HG03342 (cell line): ENCODE data around the gene RBM47.

Experiments used
- ATAC-seq: cut with Tn5 transposase; IDR thresholded peaks from one replicate; pipeline ENCODE4 v1.9.1; 2021; ENCODE audit warnings: mild to moderate bottlenecking, moderate library complexity; ENCODE audit not compliant: unreplicated experiment

The RBM47 gene

DNA sequence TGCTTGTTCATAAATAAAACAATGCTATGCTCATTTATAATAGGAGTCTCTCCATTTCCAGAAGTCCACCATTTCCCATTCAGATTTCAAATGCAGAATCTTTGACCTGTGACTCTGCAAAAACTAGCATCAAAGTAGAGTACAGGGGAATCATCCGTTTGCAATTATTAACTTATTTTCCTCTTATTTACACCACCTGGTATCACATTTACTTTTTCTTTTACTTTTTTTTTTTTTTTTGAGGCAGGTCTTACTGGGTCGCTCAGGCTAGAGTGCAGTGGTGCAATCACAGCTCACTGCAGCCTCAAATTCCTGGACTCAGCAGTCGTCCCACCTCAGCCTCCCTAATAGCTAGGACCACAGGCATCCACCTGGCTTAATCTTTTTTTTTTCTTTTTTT lies 37.6 kb downstream of the RBM47 start:
- no peak for ATAC-seq

DNA sequence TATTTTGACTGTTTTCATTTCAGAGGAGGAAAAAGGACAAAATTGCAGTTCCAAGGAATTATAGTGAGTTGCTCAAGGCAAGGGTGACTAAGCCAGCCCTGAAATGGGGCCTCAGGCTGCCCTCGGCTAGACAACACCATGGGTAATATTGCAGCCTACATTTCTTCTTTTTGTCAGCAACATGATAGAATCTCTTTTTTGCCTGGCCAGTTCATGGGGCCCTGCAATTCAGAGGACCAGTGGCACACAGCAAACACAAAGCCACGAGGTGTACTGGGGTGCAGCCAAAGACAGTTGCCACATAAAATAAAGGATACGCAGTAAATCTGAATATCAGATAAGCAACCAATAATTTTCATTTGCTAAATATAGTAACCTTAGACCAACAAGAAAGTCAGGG lies 41.8 kb downstream of the RBM47 start:
- no peak for ATAC-seq

DNA sequence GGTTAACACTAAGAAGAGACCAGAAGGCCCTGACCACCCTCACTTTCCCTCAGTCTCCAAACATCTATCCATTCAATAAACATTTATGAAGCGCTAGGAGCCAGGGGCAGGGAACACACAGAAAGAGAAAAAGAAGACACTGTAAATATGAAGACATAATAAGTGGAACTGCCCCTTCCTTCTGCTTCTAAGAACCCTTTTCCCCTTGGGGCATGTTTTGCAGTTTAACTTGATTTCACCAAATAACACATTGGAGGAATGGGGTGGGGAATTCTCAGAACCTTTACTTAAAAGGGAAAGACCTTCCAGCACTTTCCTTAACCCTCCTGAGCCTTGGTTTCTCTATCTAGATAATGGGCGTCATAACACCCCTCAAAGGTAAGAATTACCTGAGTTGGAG lies 42.3 kb downstream of the RBM47 start:
- ATAC-seq = no peak

DNA sequence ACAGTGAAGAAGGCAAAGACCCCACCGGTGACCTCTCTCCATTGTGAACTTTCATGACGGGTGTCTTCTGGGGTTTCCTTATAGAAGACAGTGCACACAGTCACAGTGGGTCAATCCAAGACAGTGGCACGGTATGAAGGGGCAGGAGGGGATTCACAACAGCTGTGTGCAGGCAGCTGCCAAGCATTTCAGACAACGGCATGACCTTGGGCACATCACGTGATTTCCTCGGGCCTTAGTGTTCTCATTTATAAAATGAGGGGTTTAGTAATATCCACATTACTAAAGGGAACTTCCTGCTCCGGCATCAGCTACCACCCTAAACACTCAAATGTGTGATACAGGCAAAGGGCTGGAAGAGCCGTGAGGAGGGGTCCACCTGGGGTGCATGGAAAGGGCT lies 42.9 kb downstream of the RBM47 start:
- ATAC-seq = no peak

DNA sequence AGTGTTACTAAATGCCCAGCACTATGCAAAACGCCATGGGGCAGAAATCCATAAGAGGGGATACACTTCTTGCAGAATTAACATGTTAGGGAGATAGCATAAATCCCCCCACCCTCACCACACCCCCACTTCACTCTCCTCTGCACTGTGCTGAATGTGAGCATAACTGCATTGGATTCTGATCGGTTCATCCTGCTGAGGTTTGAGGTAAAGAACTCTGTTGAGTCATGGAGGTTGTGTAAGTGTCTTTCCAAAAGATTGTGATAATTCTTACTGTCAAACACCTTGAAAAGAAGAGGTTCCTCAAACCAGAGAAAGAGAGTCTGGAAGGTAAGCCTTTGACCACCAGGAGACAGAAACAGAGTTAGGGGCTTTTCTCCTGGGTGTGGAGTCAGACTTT lies 43.6 kb downstream of the RBM47 start:
- ATAC-seq = no peak

DNA sequence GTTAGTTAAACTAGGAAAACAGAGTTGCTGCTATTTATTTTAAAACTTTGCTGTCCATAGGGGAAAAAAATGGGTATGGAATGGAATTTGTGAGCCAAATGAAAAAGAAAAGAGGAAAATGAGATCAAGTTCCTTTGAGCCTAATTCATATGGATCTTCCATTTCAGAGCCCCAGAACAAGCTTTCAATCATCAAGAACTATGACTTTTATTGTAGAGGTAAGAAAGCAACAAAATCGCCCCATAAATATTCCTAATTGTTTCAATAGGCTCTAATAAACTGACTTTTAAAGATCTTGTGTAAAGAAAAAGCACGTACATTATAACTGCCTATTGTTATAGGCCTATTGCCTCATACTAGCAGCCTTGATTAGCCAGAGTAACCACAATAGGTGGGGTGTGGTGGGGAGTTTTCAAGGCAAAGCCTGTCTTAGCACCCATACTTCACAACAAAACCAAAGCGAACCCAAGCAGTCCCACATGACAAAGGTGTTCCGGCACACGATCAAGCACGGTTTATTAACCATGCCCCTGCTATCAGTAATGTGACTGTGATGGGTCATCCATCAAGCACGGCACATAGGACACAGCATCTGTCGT lies 44.4 kb downstream of the RBM47 start:
- no peak for ATAC-seq

DNA sequence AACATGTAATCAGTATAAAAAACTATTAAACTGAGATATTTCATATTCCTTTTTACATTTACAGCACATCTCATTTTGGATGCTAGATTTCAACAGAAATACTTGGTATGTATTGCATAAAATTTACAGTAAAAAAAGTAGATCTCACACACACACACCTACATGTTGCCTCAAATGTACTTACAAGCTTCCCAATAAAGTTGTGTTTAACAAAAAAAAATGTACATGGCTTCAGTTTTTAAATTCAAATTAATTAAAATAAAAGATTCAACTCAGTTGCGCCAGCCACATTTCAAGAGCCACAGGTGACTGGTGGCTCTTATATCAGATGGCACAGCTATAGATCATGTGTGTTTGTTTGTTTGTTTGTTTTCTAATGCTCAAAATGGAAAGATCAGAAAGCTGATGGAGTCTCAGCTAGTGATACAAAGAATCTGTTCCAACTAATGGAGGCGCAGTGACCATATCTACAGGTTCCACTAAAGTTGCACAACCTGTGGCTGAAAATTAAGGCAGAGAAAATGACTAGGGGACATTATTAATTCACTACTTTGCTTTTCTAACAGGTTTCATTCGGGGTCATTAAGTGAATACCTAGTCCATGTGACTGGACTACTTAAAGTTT lies 45.0 kb downstream of the RBM47 start:
- ATAC-seq = no peak

DNA sequence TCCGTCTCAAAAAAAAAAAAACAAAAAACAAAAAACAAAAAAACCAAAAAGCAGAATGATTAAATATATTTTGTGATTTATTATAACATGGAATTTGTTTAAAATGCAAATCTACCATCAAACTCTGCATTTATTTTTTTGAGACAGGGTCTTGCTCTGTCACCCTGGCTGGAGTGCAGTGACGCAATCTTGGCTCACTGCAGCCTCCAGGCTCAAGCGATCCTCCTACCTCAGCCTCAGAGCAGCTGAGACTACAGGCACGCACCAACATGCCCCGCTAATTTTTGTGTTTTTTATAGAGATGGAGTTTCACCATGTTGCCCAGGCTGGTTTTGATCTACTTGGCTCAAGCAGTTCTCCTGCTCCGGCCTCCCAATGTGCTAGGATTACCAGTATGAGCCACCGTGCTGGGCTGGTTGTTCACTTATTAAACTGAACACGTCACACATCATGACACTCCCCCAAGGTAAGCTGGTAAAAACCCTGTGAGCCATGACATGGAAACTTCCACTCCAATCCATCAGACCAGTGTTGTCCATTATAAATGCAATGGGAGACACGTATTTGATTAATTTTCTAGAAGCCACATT lies 45.7 kb downstream of the RBM47 start:
- no peak for ATAC-seq

DNA sequence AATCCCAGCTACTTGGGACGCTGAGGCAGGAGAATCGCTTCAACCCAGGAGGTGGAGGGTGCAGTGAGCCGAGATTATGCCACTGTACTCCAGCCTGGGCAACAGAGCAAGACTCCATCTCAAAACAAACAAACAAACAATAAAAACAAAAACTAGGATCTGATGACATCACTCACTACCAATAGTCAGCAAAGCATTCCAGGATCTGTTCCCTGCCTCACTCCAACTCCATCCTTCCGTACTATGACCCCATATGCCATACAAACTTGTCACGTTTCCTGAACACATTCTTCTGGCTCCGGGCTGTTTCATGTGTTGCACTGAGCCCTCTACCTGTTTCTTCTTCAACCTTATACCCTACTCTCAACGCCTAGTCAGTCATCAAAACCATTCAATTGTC lies 47.3 kb downstream of the RBM47 start:
- ATAC-seq = no peak

DNA sequence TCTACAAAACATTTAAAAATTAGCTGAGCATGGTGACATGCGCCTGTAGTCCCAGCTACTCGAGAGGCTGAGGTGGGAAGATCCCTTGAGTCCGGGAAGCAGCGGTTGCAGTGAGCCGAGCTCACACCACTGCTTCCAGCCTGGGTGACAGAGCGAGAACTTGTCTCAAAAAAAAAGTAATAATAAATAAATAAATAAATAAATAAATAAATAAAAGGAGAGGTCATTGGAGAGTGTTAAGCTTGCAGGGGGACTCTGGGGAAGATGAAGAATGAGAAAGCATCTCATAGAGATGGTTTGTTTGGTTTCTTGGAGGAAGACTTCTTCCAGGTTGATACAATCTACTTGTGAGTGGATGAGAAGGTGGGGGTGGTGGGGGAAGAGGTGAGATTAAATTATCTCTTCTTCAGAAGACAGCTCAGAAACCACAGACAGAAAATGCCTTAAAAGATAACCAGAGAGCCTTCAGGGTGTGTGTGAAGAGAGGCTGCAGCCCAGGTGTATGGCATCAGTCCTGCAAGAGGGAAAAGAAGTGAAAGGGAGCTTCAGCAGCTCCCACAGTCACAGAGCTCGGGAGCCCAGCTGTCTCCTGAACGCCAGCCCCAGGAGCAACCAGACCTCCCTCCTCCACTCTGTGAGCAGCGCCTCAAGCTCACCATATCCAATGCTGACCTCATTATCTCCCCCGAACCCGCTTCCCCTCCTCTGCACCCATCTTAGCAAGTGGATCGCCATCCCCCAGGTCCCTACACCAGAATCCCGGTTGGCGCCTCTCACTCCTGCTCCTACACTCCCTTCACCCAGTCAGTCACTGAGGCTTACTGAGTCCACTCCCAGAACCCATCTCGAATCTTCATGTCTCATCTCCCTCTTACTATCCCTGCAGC lies 48.2 kb downstream of the RBM47 start:
- ATAC-seq = no peak

DNA sequence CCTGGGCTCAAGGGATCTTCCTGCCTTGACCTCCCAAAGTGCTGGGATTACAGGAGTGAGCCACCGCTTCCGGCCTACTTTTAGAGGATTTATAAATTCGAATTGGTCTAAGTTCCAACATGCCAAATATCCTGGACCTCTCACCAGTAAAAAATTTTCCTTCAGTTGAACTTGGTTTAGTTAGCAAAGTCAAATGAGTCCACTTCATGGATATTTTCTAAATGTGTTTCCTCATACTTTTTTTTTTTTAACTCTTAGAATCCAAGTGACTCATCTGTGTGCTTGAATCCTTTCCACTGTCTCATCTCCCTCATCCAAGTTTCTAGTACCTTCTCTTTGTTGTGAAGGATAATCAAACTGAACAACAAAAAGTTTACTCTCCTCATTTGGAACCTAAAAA lies 49.7 kb downstream of the RBM47 start:
- no peak for ATAC-seq

DNA sequence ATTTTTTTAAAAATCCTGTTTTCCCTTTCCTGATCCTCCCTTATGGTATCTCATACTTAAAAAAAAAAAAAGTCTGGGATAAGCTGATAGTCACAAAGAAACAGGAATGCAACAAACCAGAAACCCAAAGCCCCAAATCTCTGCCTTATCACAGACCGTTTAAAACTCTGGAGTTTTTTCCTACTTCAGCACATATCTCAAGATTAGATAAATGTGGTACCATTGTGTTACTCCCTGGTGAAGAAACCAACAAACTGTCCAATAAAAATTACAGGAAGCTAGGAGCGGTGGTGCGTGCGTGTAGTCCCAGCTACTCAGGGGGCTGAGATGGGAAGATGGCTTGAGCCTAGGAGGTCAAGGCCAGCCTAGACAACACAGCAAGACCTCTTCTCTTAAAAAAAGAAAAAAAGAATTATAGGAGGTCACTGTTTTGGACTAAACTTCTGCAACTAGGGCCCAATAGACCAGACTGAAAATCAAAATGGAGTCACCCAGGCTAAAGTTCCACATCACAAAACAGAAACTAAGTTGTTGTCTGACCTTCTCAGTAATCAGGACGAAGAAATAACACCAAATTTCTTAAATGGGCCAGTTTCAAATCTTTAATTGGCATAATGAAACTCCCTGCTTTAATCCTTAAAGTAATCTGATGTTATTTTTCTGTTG lies 51.9 kb downstream of the RBM47 start:
- no peak for ATAC-seq

DNA sequence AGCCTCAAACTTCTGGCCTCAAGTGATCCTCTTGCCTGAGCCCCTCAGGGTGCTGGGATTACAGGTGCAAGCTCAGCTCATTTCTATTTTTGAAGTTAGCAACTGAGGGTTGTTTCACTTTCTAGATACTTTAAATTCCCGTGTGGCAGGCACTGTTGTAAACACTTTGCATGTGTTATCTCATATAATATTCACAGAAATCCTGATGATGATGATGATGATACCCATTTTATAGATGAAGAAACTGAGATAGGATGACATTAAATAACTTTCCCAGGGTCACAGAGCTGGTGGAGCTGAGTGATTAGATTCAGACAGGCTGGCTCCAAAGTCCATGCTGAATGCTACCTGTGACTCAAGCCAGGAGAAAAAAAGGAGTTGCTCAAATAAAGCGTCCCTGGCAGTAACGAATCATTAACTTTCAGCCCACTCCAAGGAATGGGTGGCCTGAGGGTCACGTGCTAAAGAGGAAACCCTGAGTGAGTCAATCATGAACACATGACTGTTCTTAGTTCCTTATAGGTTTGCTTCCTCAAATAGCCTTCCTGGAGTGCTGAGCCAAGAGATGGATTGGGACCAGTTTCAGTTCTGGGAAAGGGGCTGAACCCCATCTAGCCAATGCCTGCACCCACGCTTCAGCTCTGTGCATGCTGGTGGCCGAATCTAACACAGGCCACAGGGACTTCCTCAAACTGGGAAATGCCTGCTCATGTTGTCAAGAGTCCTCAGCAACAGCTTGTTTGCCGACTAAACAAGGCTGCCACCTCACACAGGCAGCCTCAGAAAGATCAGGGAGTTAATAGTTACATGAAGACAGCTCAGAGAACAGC lies 52.8 kb downstream of the RBM47 start:
- peak; percentile 76 for ATAC-seq

DNA sequence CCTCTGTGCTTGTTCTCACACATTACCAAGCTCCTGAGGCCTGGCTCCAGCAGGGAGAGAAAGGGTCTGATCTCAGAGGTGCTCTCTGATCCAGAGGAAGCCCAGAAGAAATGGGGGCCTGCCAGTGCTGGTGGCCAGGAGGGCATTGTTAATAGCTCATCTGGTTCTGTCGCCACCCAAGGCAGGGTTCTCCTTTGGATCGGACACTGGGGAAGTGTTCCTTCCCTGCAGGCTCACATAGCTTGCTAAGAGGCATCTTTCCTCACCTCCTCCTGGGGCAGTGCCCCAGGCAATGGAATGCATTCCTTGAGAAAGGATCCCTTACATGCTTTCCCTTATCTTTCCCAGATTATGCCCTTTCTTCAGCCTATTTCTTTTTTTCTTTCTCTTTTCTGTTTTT lies 53.8 kb downstream of the RBM47 start:
- no peak for ATAC-seq

DNA sequence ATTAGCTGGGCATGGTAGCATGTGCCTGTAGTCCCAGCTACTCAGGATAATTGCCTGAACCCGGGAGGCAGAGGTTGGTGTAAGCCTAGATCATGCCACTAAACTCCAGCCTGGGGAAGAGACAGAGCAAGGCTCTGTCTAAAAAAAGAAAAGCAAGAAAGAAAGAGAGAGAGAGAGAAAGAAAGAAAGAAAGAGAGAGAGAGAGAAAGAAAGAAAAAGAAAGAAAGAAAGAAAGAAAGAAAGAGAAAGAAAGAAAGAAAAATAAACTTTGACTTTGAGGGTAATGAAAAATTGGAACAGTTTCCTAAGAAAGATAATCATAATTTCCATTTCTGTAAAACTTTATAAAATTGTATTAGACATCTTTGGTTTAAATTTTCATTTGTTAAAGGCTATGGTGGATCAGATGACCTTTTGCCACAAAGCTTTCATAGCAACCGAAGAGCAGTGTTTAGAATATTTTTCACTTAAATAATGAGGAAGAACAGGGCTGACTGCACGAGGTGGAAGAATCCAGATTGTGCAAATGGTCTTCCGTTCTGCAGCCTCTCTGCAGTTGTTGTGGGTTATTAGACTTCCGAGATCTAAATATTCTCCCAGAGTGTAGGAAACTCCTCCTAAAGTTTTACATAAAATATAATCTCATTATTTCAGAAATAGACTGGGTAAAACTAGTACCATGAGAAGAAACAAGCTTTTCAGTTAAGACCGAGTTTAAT lies 55.9 kb downstream of the RBM47 start:
- no peak for ATAC-seq

DNA sequence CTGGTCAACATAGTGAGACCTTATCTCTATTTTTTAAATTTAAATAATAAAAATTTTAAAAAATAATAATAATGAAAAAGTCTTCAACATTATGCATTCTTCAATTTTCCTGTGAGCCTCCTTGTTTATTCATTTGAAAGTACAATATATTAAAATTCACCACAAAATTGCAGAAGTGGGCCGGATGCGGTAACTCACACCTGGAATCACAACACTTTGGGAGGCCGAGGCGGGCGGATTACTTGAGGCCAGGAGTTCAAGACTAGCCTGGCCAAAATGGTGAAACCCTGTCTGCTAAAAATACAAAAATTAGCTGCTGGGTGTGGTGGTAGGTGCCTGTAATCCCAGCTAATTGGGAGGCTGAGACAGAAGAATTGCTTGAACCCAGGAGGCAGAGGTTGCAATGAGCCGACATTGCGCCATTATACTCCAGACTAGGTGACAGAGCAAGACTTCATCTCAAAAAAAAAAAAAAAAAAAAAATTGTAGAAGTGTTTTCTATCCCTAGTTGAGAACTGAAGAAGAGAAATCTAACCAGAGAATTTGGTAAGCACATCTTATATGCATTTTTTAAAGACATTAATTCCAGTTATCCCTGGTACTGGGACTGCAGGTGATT lies 56.9 kb downstream of the RBM47 start:
- no peak for ATAC-seq

DNA sequence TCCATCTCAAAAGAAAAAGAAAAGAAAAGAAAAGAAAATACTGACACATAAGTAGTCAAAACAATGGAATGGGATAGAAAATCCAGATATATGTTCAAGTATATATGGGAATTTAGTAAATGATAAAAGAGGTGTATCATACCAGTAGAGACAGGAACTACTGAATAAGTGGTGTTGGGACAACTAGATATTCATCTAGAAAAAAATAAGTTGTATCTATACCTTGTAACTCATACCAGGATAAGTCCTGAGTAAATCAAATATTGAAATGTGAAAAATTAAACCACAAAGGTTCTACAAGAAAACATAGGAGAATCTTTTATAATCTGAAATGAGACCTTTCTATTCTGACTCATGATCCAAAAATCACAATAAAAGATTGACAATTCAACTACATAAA lies 58.5 kb downstream of the RBM47 start:
- no peak for ATAC-seq

DNA sequence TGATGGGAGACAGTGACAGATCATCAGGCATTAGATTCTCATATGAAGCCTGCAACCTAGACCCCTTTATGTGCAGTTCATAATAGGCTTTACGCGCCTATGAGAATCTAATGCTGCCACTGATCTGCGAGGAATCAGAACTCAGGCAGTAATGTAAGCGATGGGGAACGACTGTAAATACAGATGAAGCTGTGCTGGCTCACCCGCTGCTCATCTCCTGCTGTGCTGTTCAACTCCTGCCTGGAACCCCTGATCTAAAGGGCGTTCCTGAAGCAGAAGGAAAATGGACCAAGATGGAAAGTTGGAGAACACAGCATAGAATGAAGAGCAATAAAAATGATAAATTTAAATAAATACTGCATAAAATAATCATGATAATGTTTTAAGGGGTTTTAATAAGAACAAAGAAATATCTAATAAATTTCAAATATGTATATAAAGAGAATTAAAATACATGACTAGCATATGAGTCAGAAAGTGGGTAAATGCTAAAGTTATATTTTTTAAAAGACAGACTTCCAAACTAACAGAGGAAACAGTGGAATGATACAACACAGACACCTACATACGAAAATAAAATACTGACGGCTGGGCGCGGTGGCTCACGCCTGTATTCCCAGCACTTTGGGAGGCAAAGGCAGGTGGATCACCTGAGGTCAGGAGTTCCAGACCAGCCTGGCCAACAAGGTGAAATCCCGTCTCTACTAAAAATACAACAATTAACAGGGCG lies 59.2 kb downstream of the RBM47 start:
- ATAC-seq = no peak
